ENCODE data around the gene SLC12A8.

The SLC12A8 gene

DNA sequence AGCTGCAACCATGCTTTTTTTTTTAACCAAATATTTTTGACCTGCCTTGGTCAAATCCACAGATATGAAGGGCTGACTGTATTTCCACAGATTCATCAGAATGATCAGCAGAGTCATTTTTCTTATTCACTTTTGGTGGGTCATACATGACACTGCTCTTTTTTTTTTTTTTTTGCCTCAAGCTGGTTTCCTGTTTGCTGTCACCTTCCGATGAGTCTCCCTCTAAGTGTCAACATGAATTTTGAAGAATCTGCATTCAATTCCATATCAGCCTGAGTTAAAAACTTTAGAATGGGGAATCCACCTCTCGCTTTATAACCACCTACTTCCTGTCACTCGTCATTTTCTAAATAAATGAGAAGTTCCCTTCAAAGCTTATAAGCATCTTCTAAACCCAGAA is 2.2 kb upstream of the SLC12A8 start:
- DNase-seq: no peak

DNA sequence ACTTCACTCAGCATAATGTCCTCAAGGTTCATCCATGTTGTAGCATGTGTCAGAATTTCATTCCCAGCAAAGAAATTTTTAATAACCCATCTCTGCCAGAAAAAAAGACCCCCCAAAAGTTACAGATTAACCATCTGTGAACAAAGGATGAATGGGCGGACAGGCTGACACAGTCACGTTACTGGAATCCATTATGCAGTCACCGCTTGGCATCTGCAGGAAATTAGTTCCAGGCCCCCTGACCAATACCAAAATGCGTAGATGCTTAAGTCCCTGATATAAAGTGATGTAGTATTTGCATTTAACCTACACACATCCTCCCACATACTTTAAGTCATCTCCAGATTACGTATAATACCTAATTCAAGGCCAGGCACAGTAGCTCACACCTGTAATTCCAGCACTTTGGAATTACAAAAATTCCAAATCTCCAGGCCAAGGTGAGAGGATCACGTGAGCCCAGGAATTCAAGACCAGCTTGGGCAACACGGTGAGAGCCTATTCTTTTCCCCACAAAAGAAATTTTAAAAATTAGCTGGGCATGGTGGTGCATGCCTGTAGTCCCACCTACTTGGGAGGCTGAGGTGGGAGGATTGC is 1.5 kb upstream of the SLC12A8 start:
- no peak for DNase-seq

DNA sequence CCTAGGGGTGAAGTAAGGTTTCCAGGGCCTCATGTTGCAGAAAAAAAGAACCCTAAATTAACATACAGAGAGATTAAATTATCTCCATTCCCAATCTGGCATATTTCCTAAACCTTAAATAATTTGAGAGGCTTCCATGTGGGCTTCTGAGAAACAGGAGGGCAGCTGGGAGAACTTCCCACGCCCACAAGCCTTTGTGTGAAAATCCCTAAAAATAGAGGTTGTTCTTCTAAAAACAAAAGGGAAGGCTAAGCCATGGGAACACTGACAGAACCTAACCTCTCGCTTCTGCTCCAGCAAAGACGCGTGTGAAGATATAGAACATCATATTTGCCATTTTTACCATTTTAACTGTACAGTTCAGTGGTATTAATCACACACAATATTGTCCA is 812 bp upstream of the SLC12A8 start:
- DNase-seq: no peak

DNA sequence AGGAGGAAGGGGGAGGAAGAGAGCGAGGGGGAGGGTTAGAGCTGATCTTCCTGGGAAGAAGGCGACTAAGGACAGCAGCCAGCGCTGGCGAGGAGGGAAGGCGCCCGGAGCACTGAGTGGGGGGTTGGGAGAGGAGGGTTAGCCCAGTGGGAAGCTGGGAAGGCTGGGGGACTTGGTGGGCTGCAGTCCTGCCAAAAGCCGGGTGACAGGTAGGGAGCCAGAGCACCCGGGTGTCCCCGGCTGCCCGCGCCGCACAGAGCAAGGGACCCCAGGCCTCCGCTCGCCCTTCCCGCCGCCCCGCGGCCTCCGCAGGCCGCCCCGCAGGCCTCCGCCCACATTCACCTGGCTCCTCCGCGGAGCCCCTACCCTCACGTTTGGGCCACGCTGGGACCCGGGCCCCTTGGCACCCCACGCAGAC is 448 bp downstream of the SLC12A8 start:
- peak; percentile 4 for DNase-seq

GRCh38 chr3:125211523-125212090 is 941 bp downstream of the SLC12A8 start:
- DNase-seq: no peak

DNA sequence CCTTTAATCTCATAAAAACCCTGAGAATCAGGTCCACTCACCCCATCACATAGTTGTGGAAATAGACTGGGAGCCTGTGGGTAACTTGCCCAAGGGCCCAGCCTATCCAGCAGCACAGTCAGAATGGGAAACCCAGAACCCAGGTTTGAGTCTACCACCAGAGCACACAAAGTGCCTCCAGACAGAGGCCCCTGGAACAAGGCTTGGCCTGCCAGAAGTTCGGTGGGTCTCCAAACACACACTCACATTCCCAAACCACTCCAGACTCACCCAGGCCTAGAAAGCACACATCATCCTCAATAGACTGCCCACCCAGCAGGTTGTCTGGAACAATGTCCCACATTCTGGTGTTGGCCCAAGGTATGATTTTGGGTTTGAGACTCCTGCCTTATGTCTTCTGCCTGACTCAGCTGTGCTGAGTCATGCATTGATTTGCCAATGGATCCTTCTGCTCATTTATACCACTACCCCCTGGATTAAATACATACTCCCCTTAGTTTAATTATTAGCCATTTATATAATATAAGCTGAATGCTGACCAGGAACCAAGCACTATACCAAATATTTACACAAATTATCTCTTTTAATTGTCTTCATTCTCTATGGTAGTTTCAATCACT is 4.5 kb downstream of the SLC12A8 start:
- no peak for DNase-seq

- DNase-seq: no peak
These were observed 5.0 kb downstream of the SLC12A8 start for GRCh38 chr3:125207507-125207906.

- no peak for DNase-seq
These were observed 5.6 kb downstream of the SLC12A8 start for GRCh38 chr3:125206934-125207333.

DNA sequence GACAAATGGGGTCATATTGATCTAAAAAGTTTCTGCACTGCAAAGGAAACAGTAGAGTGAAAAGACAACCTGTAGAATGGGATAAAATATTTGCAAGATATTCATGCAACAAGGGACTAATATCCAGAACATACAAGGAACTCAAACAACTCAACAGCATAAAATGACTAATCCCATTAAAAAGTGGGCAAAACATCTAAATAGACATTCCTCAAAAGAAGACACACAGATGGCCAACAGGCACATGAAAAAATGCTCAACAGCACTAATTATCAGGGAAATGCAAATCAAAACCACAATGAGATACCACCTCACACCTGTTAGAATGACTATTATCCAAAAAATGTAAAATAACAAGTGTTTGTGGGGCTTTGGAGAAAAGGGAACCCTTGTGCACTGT is 8.8 kb downstream of the SLC12A8 start:
- DNase-seq: no peak

DNA sequence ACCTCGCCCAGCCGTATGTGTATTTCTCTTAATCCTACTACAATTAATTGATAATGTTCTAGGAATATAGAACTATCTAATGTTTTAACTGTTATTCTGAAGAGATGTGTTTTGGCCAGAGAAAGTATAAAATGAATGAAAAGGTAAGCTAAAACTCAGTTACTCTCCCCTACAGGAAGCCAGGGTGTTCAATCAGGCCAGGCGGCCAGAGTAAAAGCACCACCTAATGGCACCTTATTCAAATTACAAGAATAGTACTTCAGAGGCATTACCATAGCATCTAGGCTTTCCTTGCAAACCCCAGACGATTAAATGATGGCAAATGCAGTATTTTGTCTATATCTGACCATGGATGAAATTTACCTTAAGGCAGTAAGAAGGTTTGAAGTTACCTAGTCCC is 10.4 kb downstream of the SLC12A8 start:
- DNase-seq: no peak

DNA sequence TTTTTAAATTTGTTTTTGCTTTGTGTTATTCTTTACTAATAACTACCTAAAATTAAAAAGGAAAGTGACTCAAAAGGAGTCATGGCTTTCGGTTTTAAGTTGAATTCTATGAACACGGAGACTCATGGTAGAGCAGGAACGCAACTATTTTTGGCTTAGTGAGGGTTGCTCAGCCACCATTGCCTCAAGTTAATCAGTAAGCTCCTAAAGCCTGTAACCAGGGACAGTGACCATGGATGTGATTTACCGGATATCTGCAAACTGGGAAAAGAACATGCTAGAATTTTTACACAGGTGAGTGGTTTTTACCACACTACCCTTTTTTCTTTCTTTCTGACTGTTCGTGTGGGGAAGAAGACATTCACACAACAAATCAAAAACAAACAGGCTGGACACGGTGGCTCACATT is 11.8 kb downstream of the SLC12A8 start:
- DNase-seq: no peak

DNA sequence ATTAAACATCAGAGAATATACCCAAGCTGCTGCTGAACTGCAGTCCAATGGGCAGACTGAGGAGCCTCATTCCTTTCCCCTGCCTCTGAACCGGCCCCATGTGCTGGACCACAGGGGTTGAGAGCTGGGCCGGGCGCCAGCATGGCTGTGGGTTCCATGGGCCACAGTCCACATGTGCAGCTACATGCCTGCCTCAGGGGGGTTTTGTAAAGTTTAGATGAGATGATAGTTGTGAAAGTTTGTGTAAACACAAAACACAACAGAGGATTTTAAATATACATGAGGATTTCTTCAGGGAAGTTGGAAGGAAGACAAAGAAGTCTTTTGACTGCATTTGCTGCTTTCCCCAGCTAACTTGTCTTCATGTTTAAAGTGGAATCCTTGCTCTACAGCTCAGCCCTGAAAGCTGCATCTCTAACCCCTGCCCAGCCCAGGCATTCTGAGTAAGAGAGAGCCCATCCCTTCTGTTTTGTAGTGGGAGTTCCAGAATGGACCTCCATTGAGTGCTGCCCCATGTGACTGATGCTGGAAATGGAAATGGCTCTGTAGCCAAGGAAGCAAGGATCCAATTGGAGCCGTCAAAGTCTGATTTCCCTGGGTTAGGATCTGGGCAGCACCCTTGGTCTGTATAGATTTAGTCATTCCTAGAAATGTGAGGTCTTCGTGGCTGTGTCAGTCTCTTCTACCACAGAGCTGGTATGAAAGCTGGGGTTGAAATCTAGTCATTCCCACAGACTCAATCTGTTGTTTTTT is 17.5 kb downstream of the SLC12A8 start:
- no peak for DNase-seq

GRCh38 chr3:125194061-125194848 is 18.3 kb downstream of the SLC12A8 start:
- DNase-seq: no peak

GRCh38 chr3:125192190-125193035 is 20.1 kb downstream of the SLC12A8 start:
- DNase-seq: no peak

DNA sequence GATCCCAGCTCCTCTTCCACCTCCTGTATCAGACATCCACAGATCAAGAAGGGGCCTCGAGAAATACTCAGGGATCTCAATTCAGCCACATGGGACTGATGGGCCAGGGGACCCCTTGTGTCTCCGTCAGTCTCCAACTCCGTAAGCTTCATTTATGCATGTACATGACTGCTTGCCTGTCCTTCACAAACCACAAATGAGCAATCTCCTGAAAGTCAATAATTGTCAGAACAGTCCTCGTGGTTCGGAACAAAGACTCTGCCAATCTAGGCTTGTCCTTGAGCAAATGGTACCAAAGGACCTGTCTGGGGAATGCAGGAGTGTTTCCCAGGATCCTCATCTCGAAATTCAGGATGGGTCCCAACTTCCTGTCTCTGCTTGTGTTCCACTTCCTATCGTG is 20.8 kb downstream of the SLC12A8 start:
- no peak for DNase-seq

- no peak for DNase-seq
These were observed 21.3 kb downstream of the SLC12A8 start for GRCh38 chr3:125191256-125191655.

DNA sequence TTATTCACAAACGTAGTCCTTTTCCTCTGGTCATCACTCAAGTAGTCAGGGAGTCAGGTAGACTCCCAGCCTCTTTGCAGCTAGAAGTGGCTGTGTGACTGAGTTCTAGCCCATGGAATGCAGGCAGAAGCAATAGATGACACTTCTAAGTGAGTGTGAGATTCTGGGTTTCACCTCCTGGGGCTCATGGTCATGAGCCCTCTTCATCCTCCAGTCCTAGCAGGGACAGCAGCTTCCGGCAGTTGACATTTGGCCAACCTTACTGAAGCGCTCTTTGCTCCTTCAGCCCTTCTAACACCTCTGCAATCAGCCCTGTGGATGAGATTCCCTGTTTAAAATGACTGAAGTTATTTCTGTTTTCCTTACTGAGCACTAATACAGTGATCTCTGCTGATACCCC is 21.8 kb downstream of the SLC12A8 start:
- no peak for DNase-seq

- no peak for DNase-seq
These were observed 23.0 kb downstream of the SLC12A8 start for GRCh38 chr3:125189378-125190165.

- no peak for DNase-seq
These were observed 23.6 kb downstream of the SLC12A8 start for GRCh38 chr3:125188955-125189354.

DNA sequence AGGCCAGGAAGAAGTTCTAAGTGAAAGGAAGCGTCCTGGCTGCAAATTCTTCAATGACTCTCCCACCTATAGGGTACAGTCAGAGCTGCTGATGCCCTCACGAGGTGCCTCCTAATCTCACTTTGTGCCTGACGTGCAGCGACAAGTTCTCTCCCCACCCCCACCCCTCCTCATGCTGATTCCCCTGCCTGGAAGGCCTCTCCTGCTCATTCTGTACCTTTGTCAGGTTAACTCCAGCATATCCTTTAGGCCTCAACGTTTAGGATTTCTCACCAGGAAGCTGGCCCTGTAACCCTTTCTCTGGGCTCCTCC is 25.0 kb downstream of the SLC12A8 start:
- DNase-seq: no peak

DNA sequence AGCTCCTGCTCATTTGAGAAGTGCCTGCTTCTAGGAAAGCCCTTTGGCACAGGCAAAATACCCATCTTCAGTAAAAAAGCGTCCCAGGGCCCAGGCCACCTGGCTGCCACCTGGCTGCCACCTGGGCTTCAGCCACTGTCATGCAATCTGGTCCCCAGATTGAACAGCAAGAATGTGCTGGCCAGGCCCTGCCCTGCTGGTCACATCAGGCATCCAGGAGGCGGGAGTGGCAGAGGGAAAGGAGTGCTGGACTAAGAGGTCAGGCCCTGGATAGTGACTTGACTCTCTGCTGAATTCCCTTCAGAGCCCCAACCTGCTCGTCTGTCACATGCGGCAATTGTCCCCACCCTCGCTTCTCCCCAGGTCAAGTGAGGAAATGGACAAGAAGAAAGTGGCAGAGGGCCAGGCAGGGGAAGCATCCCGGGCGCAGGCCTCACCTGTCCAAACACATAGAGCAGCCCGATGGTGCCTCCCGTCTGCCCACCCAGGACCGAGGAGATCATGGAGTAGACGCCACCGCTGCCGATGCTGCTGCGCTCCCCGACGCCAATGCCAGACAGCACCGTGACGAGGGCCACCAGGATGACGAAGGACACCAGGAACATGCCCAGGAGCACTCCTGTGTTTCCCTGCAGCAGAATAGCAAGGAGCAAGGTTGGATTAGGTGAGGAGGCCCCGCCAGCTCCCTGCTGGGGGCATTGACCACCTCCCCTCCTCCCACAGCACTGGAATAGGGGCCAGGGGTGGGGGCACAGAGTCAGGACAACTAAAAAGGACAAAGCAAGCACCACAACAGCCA is 25.5 kb downstream of the SLC12A8 start:
- no peak for DNase-seq

All from stimulated activated CD4-positive, alpha-beta T cell treated with anti-CD3 and anti-CD28 coated beads, Interleukin-12 subunit alpha, Interleukin-12 subunit beta, amount 100 ng/mL, for 4 hours (primary cell).